Gastrocnemius medialis (tissue), 4 donors: Measurements from ENCODE around the gene DTNA. TPM values are rescaled to one million over a fixed set of nuclear protein-coding genes. Genes with fewer than 3 reads are reported as not detected.
"Not testable (repeated sequence)": the region's sequence is repeated elsewhere in the genome, so short reads cannot be mapped to it uniquely, and the experiment has no call there.

ENCODE experiments used
- ATAC-seq, 2 donors: fragments of 150-250 bp; one replicate each; pipeline ENCODE4 v1.9.1; 2016
- DNase-seq, 2 donors: peaks; one replicate each; pipeline ENCODE4 v3.0.0-alpha.2; 2019
- H3K27ac ChIP-seq, 4 donors: fragments of 200-600 bp; sonication (generic); 1 replicate in 1 of 4; 2 replicates in 3 of 4; pipeline ENCODE4 v1.5.1; 2016 to 2018; ENCODE audit warnings: mild to moderate bottlenecking in 2 of 4, moderate library complexity in 1 of 4
- H3K27me3 ChIP-seq, 3 donors: fragments of 200-600 bp; sonication (generic) in 2 of 3; 1 replicate in 1 of 3; 2 replicates in 2 of 3; pipeline versions ENCODE4 v1.5.1 to v1.6.0; 2016 to 2019; ENCODE audit warnings: mild to moderate bottlenecking in 1 of 3, moderate library complexity in 1 of 3
- H3K36me3 ChIP-seq, 2 donors: fragments of 200-600 bp; sonication (generic) in 1 of 2; one replicate each; pipeline ENCODE4 v1.5.1; 2017 to 2018
- H3K4me1 ChIP-seq, 2 donors: fragments of 200-600 bp; sonication (generic) in 1 of 2; one replicate each; pipeline ENCODE4 v1.5.1; 2016 to 2017; ENCODE audit warnings: mild to moderate bottlenecking in 2 of 2
- H3K4me3 ChIP-seq, 4 donors: fragments of 200-600 bp; sonication (generic) in 3 of 4; 1 replicate in 1 of 4; 2 replicates in 3 of 4; pipeline ENCODE4 v1.5.1; 2016 to 2019; ENCODE audit warnings: mild to moderate bottlenecking in 2 of 4
- H3K9me3 ChIP-seq, 3 donors: fragments of 200-600 bp; sonication (generic) in 2 of 3; 1 replicate in 1 of 3; 2 replicates in 2 of 3; pipeline ENCODE4 v1.5.1; 2016 to 2019
- POLR2A ChIP-seq, 2 donors: fragments of 450-650 bp; IDR thresholded peaks; one replicate each; pipeline ENCODE4 v1.6.1; 2017; ENCODE audit warnings: antibody characterized with exemption in 2 of 2, mild to moderate bottlenecking in 2 of 2, moderate library complexity in 2 of 2
- in situ Hi-C, 4 donors: fragments of 200-750 bp; cut with MboI; loops; one replicate each; pipeline versions ENCODE4 v1.15.0 to v1.8.0; 2017; ENCODE audit warnings: low sequenced_read_pairs in 4 of 4
- intact Hi-C: fragments of 100-400 bp; cut with DNase I; formaldehyde crosslinking; loops from one replicate; pipeline ENCODE4 v1.15.1; 2023; ENCODE audit warnings: low total_unique reads
- total RNA-seq, 4 donors: library from RNA; depleted of rRNA; stranded (reverse); fragments of >200 nt; gene quantifications; one replicate each; pipeline versions ENCODE4 v1.1.0 to v1.2.3, GENCODE V29; 2016
- TF ChIP-seq, protein P1 (sequence below), 5 experiments: fragments of 450-650 bp in 3 of 5; fragments of 200-600 bp in 2 of 5; sonication (generic) in 2 of 5; IDR thresholded peaks in 4 of 5; conservative IDR thresholded peaks in 1 of 5; 1 replicate in 4 of 5; 2 replicates in 1 of 5; pipeline ENCODE4 v1.5.1; 2016 to 2019; ENCODE audit warnings: antibody characterized with exemption in 5 of 5, mild to moderate bottlenecking in 3 of 5, moderate library complexity in 3 of 5

Gene DTNA
- total RNA-seq, 4 donors from 2014 or later = 38.6 to 63.9 (median 56.1) TPM

DNA sequence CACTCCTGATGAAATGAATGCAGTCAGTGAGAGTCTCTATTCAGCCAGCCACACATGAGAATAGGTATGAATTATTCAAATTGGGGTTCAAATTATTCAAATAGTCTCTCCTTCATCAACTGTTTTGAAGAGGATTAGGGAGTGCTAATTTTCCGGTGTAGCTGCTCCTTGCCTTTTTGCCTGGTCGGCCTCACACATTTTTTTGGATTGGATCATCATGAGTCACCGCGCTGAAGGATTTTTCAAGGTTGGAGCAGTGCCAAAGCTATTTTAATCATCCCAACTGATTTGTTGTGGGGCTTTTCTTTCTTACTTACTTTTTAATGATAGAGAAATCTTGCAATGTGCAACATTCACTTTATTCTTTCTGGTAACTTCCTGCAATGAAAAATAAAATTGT, 2.4 kb upstream of the DTNA start:
- DNase-seq (peak; percentile 50 to 57), ATAC-seq (peak; percentile 61 to 72)
- intact Hi-C loops (loop anchor here (5.0 kb wide), 3 partner anchors 45 to 130 kb away; no protein-coding TSS in a partner anchor), in situ Hi-C loops (no loop called here)
- no peaks in the 10 kb centered on the region for H3K27me3 ChIP-seq
- TF ChIP-seq, protein P1, sequence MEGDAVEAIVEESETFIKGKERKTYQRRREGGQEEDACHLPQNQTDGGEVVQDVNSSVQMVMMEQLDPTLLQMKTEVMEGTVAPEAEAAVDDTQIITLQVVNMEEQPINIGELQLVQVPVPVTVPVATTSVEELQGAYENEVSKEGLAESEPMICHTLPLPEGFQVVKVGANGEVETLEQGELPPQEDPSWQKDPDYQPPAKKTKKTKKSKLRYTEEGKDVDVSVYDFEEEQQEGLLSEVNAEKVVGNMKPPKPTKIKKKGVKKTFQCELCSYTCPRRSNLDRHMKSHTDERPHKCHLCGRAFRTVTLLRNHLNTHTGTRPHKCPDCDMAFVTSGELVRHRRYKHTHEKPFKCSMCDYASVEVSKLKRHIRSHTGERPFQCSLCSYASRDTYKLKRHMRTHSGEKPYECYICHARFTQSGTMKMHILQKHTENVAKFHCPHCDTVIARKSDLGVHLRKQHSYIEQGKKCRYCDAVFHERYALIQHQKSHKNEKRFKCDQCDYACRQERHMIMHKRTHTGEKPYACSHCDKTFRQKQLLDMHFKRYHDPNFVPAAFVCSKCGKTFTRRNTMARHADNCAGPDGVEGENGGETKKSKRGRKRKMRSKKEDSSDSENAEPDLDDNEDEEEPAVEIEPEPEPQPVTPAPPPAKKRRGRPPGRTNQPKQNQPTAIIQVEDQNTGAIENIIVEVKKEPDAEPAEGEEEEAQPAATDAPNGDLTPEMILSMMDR (IDR thresholded peaks at IDR 0.05 in 4 of 5, conservative IDR thresholded peaks at IDR 0.05 in 1 of 5) = no peak
- no peak for TF ChIP-seq POLR2A (IDR thresholded peaks at IDR 0.05)
- H3K4me1 ChIP-seq = peaks cover 44 to 51% of the 10 kb centered on the region in 2 donors
- no peaks in the 10 kb centered on the region for H3K9me3 ChIP-seq
- H3K4me3 ChIP-seq = peak overlapping the region in 3 of 4 donors; percentile 0 to 22 (median 14)
- H3K27ac ChIP-seq = peak overlapping the region; percentile 59 to 82 (median 78)
- H3K36me3 ChIP-seq = no peaks in the 10 kb centered on the region

DNA sequence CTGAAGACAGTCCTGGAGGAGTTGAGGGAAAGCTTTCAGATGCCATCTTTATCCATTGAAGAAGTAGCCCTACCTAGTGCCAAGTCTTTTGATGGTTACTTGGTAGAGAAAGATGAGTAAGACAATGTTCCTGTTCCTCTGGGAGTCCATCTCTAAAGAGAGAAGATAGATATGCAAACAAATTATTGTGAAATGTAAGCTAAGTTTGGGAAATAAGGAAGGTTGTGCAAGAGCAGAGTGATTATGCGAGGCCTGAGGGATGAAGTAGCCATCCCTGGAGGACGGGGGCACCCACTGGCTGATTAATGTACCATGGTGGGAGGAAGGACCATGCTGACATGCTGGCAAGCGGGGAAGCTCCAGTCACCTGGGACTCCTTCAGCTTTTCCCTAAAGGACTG, 994 bp upstream of the DTNA start:
- TF ChIP-seq, protein P1 (IDR thresholded peaks at IDR 0.05 in 4 of 5, conservative IDR thresholded peaks at IDR 0.05 in 1 of 5) = no peak
- no peak for TF ChIP-seq POLR2A (IDR thresholded peaks at IDR 0.05)
- intact Hi-C loops = loop anchor here (5.0 kb wide), 3 partner anchors 47 to 128 kb away; no protein-coding TSS in a partner anchor

DNA sequence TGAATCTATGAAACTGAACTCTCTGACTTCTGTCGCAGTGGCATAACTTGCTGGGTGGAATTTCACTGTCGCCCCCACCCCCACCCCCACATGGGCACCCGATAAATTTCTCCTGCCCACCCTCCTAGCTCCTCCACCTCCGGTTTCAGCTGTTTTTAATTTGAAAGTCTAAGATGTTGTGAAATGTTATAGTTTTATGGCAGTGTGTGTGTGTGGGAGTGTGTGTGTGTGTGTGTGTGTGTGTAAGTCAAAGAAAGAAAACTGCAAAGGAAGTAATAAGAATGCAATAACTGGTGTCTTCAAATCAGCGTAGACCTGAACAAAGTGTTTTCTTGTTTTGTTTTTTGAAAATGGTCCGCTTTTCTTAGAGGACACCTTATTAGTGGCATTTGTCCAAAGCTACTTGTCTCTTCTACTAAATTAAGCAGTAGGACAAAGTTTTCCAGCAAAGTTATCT, 388 bp downstream of the DTNA start:
- DNase-seq (no peak), ATAC-seq (peak; percentile 8 to 11)
- in situ Hi-C loops = no loop called here
- no peak for TF ChIP-seq POLR2A (IDR thresholded peaks at IDR 0.05)
- TF ChIP-seq, protein P1 (IDR thresholded peaks at IDR 0.05 in 4 of 5, conservative IDR thresholded peaks at IDR 0.05 in 1 of 5) = no peak
- Histone ChIP-seq H3K27me3 (no peaks in the 10 kb centered on the region), H3K4me3 (peak overlapping the region; percentile 10 to 46 (median 42)), H3K9me3 (no peaks in the 10 kb centered on the region), H3K36me3 (no peaks in the 10 kb centered on the region), H3K27ac (peak overlapping the region; percentile 59 to 82 (median 78)), H3K4me1 (peaks cover 44 to 50% of the 10 kb centered on the region in 2 donors)
- intact Hi-C loops = no loop called here

More for the DNA sequence above, 994 bp upstream of the DTNA start:
- DNase-seq (peak in 1 of 2 donors; percentile 39), ATAC-seq (peak; percentile 69 to 78)
- Histone ChIP-seq H3K9me3 (no peaks in the 10 kb centered on the region), H3K27ac (peak overlapping the region; percentile 59 to 82 (median 78)), H3K4me3 (no peak overlapping the region), H3K27me3 (no peaks in the 10 kb centered on the region), H3K4me1 (peaks cover 44 to 50% of the 10 kb centered on the region in 2 donors), H3K36me3 (no peaks in the 10 kb centered on the region)
- in situ Hi-C loops = no loop called here

DNA sequence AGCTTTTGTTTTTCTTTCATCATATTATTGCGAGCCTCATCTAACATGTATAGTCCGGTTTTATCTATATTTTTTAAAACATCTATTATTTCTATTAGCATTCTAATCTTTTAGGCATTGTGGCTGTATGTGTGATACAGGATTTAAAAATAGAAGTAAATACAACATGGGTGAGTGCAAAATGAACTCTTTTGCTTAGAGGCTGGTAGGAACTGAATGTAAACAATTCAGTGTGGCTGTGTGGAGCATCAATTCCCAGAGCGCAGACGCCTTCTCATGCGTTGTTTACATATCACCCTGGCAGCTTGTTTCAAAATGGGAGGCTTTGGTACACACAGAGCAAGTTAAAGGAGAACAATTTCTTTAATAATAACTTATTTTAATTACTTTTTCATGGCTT, 836 bp downstream of the DTNA start:
- Histone ChIP-seq H3K4me1 (peaks cover 44 to 53% of the 10 kb centered on the region in 2 donors), H3K27ac (peak overlapping the region; percentile 59 to 82 (median 78)), H3K4me3 (peak overlapping the region; percentile 10 to 46 (median 42)), H3K27me3 (no peaks in the 10 kb centered on the region), H3K36me3 (no peaks in the 10 kb centered on the region), H3K9me3 (no peaks in the 10 kb centered on the region)
- no peak for TF ChIP-seq POLR2A (IDR thresholded peaks at IDR 0.05)
- in situ Hi-C loops (no loop called here), intact Hi-C loops (no loop called here)
- peak in 1 of 2 donors; percentile 53 for DNase-seq
- peak; percentile 41 to 46 for ATAC-seq

DNA sequence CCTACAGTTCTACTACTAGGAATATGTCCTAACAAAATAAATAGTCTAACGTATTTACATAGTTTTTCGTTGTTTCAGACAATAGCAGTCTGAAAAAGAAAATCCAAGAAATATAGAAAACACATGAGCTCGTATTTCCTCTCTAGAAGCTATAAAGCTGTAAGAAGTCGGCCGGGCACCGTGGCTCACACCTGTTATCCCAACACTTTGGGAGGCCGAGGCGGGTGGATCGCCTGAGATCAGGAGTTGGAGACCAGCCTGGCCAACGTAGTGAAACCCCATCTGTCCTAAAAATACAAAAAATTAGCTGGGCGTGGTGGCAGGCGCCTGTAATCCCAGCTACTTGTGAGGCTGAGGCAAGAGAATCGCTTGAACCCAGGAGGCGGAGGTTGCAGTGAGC, 6.0 kb downstream of the DTNA start:
- intact Hi-C loops, H3K36me3 ChIP-seq, in situ Hi-C loops: not testable (repeated sequence)

More for the DNA sequence above, 6.0 kb downstream of the DTNA start:
- not testable (repeated sequence) for H3K4me3 ChIP-seq, H3K27me3 ChIP-seq, H3K9me3 ChIP-seq, ATAC-seq, DNase-seq
- H3K4me1 ChIP-seq = peaks cover 10 to 19% of the 10 kb centered on the region in 2 donors
- peak overlapping the region in 1 of 4 donors; percentile 40 for H3K27ac ChIP-seq
